ENCODE data around the gene BFSP2. TPM values are rescaled to one million over a fixed set of nuclear protein-coding genes. Genes with fewer than 3 reads are reported as not detected.

BFSP2 gene
- total RNA-seq, 1 donor from 2014 or later, result not detected

DNA sequence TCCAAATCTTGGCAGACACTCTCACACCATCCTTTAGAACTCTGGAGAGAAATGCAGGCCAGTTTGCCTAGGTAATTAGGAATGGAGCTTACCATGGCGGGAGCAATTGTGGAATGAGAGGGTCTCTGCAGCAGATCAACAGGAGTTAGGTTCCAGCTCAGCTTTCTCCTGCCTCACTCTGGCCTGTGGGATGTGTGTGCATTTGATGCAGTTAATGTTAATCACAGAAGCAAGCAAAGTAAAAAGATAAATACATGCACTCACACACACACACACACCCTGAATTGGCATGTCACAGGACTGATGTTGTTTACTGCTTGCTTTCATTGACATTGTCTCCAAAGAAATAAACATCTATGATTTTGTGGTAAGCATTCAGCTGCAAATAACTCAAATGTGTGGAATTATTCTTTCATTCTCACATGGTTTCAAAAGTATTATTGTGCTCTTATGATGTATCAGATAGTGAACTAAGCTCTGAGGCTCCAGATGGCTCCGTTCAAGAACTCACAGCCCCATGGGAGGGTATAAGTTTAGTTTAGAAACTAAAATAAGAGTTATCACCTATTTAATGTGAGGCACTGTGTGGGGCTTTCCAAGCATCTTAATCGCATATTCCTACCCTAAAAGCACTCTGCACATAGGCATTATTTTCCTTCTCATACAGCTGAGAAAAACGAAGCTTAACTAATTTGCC, 31.3 kb upstream of the BFSP2 start:
- no peaks in the 10 kb centered on the region for H3K9me3 Mint-ChIP-seq
- H3K36me3 Mint-ChIP-seq (ENCODE audit: low read depth), result no peaks in the 10 kb centered on the region
- H3K4me3 Mint-ChIP-seq, result no peak overlapping the region
- TF ChIP-seq, protein P1, sequence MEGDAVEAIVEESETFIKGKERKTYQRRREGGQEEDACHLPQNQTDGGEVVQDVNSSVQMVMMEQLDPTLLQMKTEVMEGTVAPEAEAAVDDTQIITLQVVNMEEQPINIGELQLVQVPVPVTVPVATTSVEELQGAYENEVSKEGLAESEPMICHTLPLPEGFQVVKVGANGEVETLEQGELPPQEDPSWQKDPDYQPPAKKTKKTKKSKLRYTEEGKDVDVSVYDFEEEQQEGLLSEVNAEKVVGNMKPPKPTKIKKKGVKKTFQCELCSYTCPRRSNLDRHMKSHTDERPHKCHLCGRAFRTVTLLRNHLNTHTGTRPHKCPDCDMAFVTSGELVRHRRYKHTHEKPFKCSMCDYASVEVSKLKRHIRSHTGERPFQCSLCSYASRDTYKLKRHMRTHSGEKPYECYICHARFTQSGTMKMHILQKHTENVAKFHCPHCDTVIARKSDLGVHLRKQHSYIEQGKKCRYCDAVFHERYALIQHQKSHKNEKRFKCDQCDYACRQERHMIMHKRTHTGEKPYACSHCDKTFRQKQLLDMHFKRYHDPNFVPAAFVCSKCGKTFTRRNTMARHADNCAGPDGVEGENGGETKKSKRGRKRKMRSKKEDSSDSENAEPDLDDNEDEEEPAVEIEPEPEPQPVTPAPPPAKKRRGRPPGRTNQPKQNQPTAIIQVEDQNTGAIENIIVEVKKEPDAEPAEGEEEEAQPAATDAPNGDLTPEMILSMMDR (conservative IDR thresholded peaks at IDR 0.05), result no peak
- no peak for DNase-seq (ENCODE audit: low read depth, low spot score)
- H3K4me1 Mint-ChIP-seq, result peaks cover 4% of the 10 kb centered on the region
- H3K27me3 Mint-ChIP-seq (ENCODE audit: low read depth), result no peaks in the 10 kb centered on the region
- no peak overlapping the region for H3K27ac Mint-ChIP-seq (ENCODE audit: unreplicated experiment)

DNA sequence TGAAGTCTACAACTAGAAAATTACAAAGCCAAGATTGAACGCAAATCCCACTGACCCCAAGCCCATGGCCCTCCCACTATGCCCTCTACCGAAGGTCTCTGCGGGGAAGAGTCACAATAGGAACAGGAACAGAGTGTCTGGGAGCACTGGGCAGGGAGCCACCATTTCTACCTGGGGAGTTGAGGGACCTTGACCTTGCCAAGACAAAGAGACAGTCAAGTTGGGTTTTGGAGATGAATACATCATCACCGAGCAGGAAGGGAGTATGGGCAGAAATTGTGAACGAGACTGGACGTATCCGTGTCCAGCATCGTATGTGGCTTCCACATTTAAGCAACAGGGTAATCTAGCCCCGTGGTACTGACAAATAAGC, 30.8 kb upstream of the BFSP2 start:
- H3K36me3 Mint-ChIP-seq (ENCODE audit: low read depth), result no peaks in the 10 kb centered on the region
- no peaks in the 10 kb centered on the region for H3K27me3 Mint-ChIP-seq (ENCODE audit: low read depth)
- H3K9me3 Mint-ChIP-seq, result no peaks in the 10 kb centered on the region
- peaks cover 6% of the 10 kb centered on the region for H3K4me1 Mint-ChIP-seq
- DNase-seq (ENCODE audit: low read depth, low spot score), result no peak
- TF ChIP-seq, protein P1 (conservative IDR thresholded peaks at IDR 0.05), result no peak
- peak overlapping the region; percentile 21 for H3K27ac Mint-ChIP-seq (ENCODE audit: unreplicated experiment)
- no peak overlapping the region for H3K4me3 Mint-ChIP-seq

DNA sequence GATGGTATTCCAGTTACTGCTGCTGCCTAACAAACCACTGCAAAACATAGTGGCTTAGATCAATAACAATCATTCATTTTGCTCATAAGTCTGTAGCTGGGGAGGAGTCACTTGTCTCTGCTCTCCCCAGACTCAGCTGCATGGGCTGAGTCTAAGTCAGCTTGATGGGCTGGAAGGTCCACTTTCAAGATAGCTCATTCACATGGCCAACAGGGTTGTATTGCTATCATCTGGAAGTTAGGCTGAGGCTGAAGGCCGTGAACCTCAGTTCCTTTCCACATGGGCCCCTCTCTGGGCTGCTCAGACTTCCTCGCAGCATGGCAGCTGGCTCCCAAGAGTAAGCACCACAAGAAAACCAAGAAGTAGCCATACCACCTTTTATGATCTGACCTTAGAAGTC, 28.7 kb upstream of the BFSP2 start:
- Mint-ChIP-seq H3K36me3 (ENCODE audit: low read depth) (no peaks in the 10 kb centered on the region), H3K4me1 (peaks cover 20% of the 10 kb centered on the region), H3K27ac (ENCODE audit: unreplicated experiment) (no peak overlapping the region), H3K27me3 (ENCODE audit: low read depth) (no peaks in the 10 kb centered on the region), H3K4me3 (no peak overlapping the region), H3K9me3 (no peaks in the 10 kb centered on the region)
- TF ChIP-seq, protein P1 (conservative IDR thresholded peaks at IDR 0.05), result no peak
- DNase-seq (ENCODE audit: low read depth, low spot score), result no peak

DNA sequence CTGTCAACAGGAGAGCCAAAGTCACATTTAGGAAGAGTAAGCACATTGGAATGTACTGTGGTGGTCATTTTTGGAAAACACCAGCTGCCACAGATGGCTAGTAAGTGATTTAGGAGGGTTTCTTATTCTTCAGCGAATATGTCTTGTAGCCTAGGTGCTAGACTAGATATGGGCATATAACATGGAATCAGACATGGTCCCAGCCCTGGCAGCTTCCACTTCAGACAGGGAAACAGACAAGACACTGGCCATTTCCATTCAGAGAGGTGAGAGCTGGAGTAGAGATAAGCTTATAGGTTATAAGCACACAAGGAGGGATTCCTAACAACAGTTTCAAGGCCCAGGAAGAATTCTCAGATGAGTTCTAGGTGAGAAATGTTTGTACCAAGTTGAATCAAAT, 28.2 kb upstream of the BFSP2 start:
- no peak overlapping the region for H3K27ac Mint-ChIP-seq (ENCODE audit: unreplicated experiment)
- DNase-seq (ENCODE audit: low read depth, low spot score), result no peak
- no peaks in the 10 kb centered on the region for H3K9me3 Mint-ChIP-seq
- no peaks in the 10 kb centered on the region for H3K27me3 Mint-ChIP-seq (ENCODE audit: low read depth)
- no peaks in the 10 kb centered on the region for H3K36me3 Mint-ChIP-seq (ENCODE audit: low read depth)
- H3K4me1 Mint-ChIP-seq, result peaks cover 20% of the 10 kb centered on the region
- no peak overlapping the region for H3K4me3 Mint-ChIP-seq
- TF ChIP-seq, protein P1 (conservative IDR thresholded peaks at IDR 0.05), result no peak

DNA sequence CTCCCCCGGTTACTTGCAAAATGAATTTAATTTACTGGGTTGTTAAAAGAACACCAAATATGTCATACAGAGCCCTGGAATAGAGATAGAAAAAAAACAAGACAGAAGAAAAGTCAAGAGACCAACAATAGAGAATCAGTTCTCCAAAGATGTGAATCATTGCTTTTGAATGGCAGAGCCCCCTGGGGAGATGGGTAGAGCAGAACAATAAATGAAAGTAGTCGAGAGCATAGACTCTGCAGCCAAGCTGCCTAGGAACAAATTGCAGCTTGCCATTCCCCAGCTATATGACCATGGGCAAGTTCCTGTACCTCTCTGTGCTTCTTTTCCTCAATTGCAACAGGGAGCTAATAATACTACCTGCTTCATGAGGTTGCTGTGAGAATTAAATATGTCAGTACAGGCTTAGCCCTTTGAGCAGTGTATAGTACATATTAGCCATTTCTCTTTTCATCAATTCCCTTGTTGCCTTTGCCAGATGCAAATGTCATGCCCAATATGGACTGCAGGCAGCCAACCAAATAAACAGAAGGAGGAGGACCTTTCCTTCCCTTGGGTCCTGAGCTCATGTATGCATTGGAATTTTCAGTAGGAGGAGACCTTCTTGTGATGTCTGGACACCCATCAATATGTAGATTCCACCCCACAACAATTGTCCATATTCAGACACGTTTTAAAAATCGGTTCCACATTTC, 25.0 kb upstream of the BFSP2 start:
- Mint-ChIP-seq H3K4me3 (no peak overlapping the region), H3K27me3 (ENCODE audit: low read depth) (no peaks in the 10 kb centered on the region), H3K4me1 (peaks cover 25% of the 10 kb centered on the region), H3K27ac (ENCODE audit: unreplicated experiment) (no peak overlapping the region), H3K36me3 (ENCODE audit: low read depth) (no peaks in the 10 kb centered on the region), H3K9me3 (no peaks in the 10 kb centered on the region)
- TF ChIP-seq, protein P1 (conservative IDR thresholded peaks at IDR 0.05), result no peak
- DNase-seq (ENCODE audit: low read depth, low spot score), result no peak
